Activated CD8-positive, alpha-beta T cell treated with anti-CD3 and anti-CD28 coated beads, Interleukin-2, amount 10 ng/mL, durations not matched to agents 7 days and 5 days (primary cell): ENCODE data around the gene UTP18. TPM values are rescaled to one million over a fixed set of nuclear protein-coding genes. Genes with fewer than 3 reads are reported as not detected.
A peak's percentile ranks its signal among the peaks of the same experiment; 100 is the strongest.

Source experiments
- ATAC-seq: fragments of 150-1000 bp; cut with Tn5 transposase; one replicate; pipeline ENCODE4 v1.10.0; 2021; ENCODE audit warnings: moderate library complexity
- CTCF ChIA-PET: fragments of 350-600 bp; sonication (Branson Sonifier 250); formaldehyde crosslinking; loops from one replicate; lab custom pipeline; 2021; ENCODE audit warnings: antibody characterized with exemption; lab: Charles Lee
- POLR2A ChIA-PET: fragments of 350-600 bp; sonication (Branson Sonifier 250); formaldehyde crosslinking; loops from one replicate; lab custom pipeline; 2021; ENCODE audit warnings: antibody characterized with exemption; lab: Charles Lee
- DNase-seq: peaks from one replicate; pipeline ENCODE4 v3.0.0-alpha.2; 2020
- H3K27ac Mint-ChIP-seq: one replicate; pipeline ENCODE4 v1.8.0; 2021; ENCODE audit warnings: mild to moderate bottlenecking, mixed read lengths
- H3K27me3 Mint-ChIP-seq: one replicate; pipeline ENCODE4 v1.8.0; 2021; ENCODE audit warnings: low read depth, mixed read lengths
- H3K36me3 Mint-ChIP-seq: one replicate; pipeline ENCODE4 v1.8.0; 2021; ENCODE audit warnings: low read depth, mixed read lengths
- H3K4me1 Mint-ChIP-seq: one replicate; pipeline ENCODE4 v1.8.0; 2021; ENCODE audit warnings: low read depth, mixed read lengths
- H3K4me3 Mint-ChIP-seq: one replicate; pipeline ENCODE4 v1.8.0; 2021; ENCODE audit warnings: mild to moderate bottlenecking, mixed read lengths
- H3K9me3 Mint-ChIP-seq: one replicate; pipeline ENCODE4 v1.8.0; 2022; ENCODE audit warnings: mixed read lengths; ENCODE audit not compliant: insufficient read depth
- total RNA-seq, 2 experiments: library from RNA; stranded (reverse); gene quantifications; one replicate each; pipeline ENCODE4 v1.2.3, GENCODE V29; 2021

Gene UTP18
- total RNA-seq, 2 experiments from 2014 or later, result 47.4 to 52.1 TPM

DNA sequence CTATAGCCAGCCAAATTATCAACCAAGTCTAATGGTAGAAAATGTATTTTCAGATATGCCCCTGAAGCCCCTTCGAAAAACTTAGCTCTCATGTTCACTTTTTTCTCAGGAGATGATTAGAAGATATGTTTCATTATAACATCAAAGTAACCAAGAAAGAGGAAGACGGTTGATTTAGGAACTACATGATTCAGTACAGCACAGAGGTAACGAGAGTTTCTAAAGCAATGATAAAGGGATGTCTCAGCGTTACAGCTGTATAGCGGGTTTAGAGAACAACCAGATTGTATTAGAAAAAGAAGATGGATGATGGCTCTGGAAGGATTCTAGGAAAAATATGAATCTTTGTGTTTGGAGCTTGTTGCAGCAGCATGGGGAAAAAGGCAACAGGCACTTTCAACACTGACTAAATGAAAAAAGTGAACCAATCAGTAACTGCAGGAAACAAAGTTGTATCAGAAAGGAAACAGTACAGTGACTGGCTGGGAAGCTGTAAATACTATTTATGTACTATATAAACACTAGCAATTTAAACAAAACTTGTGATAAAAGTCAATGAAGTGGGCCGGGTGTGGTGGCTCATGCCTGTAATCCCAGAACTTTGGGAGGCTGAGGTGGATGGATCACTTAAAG is 22.0 kb upstream of the UTP18 start:
- Mint-ChIP-seq H3K4me1 (peaks cover 15% of the 10 kb centered on the region), H3K4me3 (peak overlapping the region; percentile 29), H3K36me3 (no peaks in the 10 kb centered on the region), H3K9me3 (no peaks in the 10 kb centered on the region), H3K27me3 (no peaks in the 10 kb centered on the region), H3K27ac (peak overlapping the region; percentile 47)
- ChIA-PET CTCF (interaction anchor here (0.6 kb wide), 1 partner anchor 85 kb away, joined by 3 read pairs; the partner anchor contains the start of gene NME1), POLR2A (interaction anchor here (0.6 kb wide), 1 partner anchor 25 kb away, joined by 4 read pairs; no protein-coding TSS in a partner anchor)
- ATAC-seq, result no peak
- DNase-seq, result no peak

DNA sequence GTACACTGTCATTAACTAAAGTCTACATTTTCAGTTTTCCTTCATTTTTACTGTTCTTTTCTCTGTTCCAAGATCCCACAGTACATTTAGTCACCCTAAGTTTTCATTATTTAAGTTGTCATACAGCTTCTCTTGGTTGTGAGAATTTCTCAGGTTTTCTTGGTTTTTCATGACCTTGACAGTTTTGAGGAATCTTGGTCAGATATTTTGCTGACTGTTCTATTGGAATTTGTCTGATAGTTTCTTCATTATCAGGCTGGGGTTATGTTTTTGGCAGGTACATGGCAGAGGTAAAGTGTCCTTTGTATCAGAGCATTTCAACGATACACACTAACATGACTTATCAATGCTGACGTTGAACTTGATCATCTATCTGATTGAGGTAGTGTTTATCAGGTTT is 20.1 kb upstream of the UTP18 start:
- Mint-ChIP-seq H3K27me3 (no peaks in the 10 kb centered on the region), H3K27ac (no peak overlapping the region), H3K9me3 (no peaks in the 10 kb centered on the region), H3K36me3 (no peaks in the 10 kb centered on the region), H3K4me3 (no peak overlapping the region), H3K4me1 (peaks cover 15% of the 10 kb centered on the region)
- DNase-seq (no peak), ATAC-seq (no peak)
- ChIA-PET POLR2A (no interaction called here), CTCF (interaction anchor here (0.6 kb wide), 1 partner anchor 33 kb away, joined by 3 read pairs; no protein-coding TSS in a partner anchor)

DNA sequence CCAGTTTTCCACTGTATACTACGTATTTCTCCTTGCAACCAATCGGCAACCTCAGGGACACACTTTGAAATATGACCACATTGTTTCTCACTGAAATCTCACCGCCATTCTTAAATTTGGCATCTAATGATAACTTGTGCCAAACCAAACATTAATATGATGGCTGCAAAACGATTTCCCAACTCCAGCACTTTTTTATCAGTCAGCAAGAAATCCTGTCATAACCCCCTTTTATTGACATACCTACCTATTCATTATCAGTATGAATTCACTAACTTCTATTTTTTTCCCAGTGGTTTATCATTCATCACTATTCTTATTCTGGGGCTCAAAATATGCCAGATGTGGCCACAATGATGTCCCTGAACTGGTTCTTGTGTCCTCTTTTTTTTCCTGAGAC is 16.3 kb upstream of the UTP18 start:
- no peaks in the 10 kb centered on the region for H3K27me3 Mint-ChIP-seq
- no peaks in the 10 kb centered on the region for H3K9me3 Mint-ChIP-seq
- H3K27ac Mint-ChIP-seq, result no peak overlapping the region
- DNase-seq (no peak), ATAC-seq (no peak)
- POLR2A ChIA-PET, result no interaction called here
- peaks cover 3% of the 10 kb centered on the region for H3K4me1 Mint-ChIP-seq
- no peak overlapping the region for H3K4me3 Mint-ChIP-seq
- peaks cover 2% of the 10 kb centered on the region for H3K36me3 Mint-ChIP-seq
- CTCF ChIA-PET, result no interaction called here

DNA sequence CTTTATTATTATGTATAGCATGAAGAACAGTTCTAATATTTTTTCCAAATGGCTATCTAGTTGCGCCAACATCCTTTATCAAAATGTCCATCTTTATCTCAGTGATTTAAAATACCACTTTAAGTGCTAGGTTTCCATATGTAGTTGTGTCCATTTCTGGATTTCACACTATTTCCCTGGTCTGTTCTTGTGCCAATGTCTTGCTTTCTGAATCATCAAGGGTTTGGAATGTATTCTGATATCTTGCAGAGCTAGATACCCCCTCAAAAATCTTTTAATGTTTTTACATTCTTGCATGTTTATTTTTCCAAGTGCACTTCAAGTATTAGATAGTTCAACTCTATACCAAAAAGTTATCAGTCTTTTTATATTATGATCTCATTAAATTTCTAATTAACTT is 14.8 kb upstream of the UTP18 start:
- peaks cover 3% of the 10 kb centered on the region for H3K4me1 Mint-ChIP-seq
- no peak overlapping the region for H3K4me3 Mint-ChIP-seq
- H3K27ac Mint-ChIP-seq, result no peak overlapping the region
- DNase-seq (no peak), ATAC-seq (no peak)
- no peaks in the 10 kb centered on the region for H3K27me3 Mint-ChIP-seq
- ChIA-PET POLR2A (no interaction called here), CTCF (no interaction called here)
- H3K36me3 Mint-ChIP-seq, result peaks cover 6% of the 10 kb centered on the region
- H3K9me3 Mint-ChIP-seq, result no peaks in the 10 kb centered on the region

DNA sequence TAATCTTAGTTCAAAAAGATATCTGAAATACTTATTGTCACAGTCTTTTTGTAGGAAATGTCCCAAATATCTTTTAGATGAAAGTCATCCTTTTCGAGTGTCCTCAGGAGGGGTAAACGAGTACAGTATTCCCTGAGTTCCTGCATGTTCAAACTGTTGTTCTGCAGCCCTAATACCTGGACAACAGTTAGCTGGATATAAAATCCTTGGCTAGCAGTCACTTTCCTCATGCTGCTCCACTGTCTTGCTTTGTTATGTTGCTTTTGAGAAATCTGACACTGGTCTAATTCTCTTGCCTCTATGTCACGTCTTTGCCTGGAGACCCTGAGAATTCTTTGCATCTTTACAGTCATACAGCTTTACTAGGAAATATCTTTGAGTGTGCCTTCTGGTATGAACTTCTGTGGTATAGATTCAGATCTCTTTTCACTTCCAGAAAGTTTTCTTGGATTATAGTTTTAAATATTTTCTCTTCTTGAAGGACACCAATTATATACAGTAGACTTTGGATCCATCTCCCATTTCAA is 10.0 kb upstream of the UTP18 start:
- no peak for DNase-seq
- H3K9me3 Mint-ChIP-seq, result no peaks in the 10 kb centered on the region
- no peak overlapping the region for H3K27ac Mint-ChIP-seq
- H3K36me3 Mint-ChIP-seq, result peaks cover 30% of the 10 kb centered on the region
- ATAC-seq, result no peak
- POLR2A ChIA-PET, result no interaction called here
- no peaks in the 10 kb centered on the region for H3K27me3 Mint-ChIP-seq
- H3K4me3 Mint-ChIP-seq, result no peak overlapping the region
- H3K4me1 Mint-ChIP-seq, result peaks cover 15% of the 10 kb centered on the region
- CTCF ChIA-PET, result no interaction called here

DNA sequence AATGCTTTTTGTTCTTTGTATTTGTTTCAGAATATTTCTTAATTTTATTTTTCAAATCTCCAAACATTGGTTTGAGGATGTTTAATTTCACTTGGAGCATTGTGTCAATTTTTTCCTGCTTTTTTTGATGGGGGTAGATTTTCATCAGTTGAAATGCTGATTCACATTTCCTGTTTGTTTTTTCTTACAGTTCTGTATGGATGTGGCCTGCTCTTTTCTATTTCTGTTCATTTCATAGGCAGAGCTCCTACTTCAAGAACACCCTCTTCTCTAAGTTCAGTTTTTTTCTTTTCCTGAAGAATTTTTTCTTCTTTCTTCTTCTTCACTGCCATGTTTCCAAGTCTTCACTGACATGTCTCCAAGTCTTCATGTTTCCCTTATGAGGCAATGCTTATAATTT is 9.3 kb upstream of the UTP18 start:
- Mint-ChIP-seq H3K27ac (no peak overlapping the region), H3K27me3 (no peaks in the 10 kb centered on the region), H3K9me3 (no peaks in the 10 kb centered on the region), H3K4me1 (peaks cover 17% of the 10 kb centered on the region), H3K36me3 (peaks cover 31% of the 10 kb centered on the region), H3K4me3 (no peak overlapping the region)
- POLR2A ChIA-PET, result no interaction called here
- no peak for DNase-seq
- no peak for ATAC-seq
- CTCF ChIA-PET, result no interaction called here

DNA sequence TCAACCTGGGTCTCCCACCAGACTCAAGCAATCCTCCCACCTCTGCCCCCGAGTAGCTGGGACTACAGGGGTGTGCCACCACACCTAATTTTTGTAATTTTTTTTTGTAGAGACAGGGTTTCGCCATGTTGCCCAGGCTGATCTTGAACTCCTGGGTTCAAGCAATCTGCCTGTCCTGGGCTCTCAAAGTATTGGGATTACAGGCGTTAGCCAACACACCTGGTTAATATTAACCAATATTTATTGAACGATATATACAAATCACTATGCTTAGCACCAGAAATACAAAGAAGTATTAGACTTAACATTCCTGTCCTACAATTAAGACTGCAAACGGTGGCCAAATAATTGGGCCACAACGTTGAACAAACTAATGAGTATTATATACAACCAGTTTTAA is 4.7 kb upstream of the UTP18 start:
- Mint-ChIP-seq H3K27ac (no peak overlapping the region), H3K4me1 (peaks cover 48% of the 10 kb centered on the region), H3K4me3 (no peak overlapping the region), H3K27me3 (no peaks in the 10 kb centered on the region), H3K9me3 (no peaks in the 10 kb centered on the region), H3K36me3 (peaks cover 44% of the 10 kb centered on the region)
- ChIA-PET CTCF (no interaction called here), POLR2A (interaction anchor here (1.6 kb wide), 1 partner anchor 33 kb away, joined by 3 read pairs; no protein-coding TSS in a partner anchor)
- DNase-seq, result no peak
- ATAC-seq, result no peak

DNA sequence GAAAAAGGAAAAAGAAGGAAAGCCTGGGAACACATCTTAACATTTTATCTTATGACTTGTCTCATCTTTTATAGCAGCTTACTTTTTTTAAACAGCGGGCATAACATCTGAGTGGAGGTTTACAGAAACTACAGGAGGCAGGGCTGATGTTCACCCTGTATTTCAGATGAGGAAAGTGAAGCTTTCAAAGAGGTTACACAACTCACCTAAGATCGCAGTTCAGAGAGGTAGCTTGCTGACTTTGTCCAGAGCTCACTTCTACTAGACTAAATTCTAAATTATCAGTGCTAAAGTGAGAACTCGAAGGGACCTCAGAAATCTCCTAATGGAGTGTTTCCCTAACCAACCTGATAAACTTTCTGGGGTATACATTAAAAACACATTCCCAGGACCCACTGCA is 4.2 kb upstream of the UTP18 start:
- no peaks in the 10 kb centered on the region for H3K27me3 Mint-ChIP-seq
- DNase-seq (no peak), ATAC-seq (no peak)
- ChIA-PET POLR2A (interaction anchor here (1.6 kb wide), 1 partner anchor 34 kb away, joined by 3 read pairs; no protein-coding TSS in a partner anchor), CTCF (no interaction called here)
- no peak overlapping the region for H3K27ac Mint-ChIP-seq
- peaks cover 41% of the 10 kb centered on the region for H3K36me3 Mint-ChIP-seq
- no peak overlapping the region for H3K4me3 Mint-ChIP-seq
- peaks cover 45% of the 10 kb centered on the region for H3K4me1 Mint-ChIP-seq
- H3K9me3 Mint-ChIP-seq, result no peaks in the 10 kb centered on the region

DNA sequence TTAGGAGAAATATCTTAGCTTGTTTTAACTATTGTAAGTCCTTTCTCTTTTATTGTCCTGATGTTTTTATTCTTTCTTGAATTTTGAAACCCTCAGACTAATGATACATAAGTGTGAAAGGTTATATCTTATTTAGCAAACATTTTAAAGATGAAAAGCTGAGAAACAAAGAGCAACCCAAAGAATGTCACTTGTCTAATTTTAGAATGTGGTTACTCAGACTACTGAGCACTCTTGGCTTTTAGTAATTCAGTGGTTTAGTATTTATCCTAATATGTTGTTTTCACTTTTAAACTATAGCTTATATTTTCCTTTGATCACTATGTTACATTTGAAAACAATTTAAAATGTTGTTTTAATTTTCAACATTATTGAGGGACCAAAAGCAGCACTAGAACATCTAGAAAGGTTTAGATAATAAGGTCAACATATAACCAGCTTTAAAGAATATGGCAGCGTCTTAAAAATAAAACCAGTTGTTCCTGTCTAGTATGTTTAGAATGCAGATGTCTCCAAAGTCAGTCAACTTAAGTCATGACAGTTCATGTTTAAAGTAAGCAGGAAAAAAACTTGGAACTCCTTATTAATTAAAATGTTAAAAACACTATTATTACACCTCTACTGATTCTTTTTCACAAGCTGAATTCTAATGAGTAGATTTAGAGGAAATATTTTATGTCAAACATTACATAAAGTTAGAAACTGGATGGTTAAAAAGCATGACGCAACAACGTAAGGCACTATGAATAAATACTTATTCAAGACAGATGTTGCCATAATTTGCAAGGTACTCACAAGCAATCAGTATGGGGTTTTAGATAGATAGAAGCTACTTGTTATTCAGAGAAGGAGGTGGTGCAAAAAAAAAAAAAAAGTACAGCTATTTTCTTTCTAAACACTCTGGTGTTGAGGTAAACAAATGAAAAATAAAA is 2.9 kb upstream of the UTP18 start:
- Mint-ChIP-seq H3K9me3 (no peaks in the 10 kb centered on the region), H3K36me3 (peaks cover 42% of the 10 kb centered on the region), H3K27me3 (no peaks in the 10 kb centered on the region), H3K4me1 (peaks cover 52% of the 10 kb centered on the region), H3K27ac (no peak overlapping the region), H3K4me3 (no peak overlapping the region)
- ChIA-PET CTCF (interaction anchor here (0.7 to 1.4 kb wide), 3 partner anchors 16 to 104 kb away, joined by 3 to 4 read pairs (median 3); partner anchors contain the start of gene NME1), POLR2A (interaction anchor here (1.6 kb wide), 1 partner anchor 35 kb away, joined by 3 read pairs; no protein-coding TSS in a partner anchor)
- DNase-seq, result no peak
- ATAC-seq, result no peak

DNA sequence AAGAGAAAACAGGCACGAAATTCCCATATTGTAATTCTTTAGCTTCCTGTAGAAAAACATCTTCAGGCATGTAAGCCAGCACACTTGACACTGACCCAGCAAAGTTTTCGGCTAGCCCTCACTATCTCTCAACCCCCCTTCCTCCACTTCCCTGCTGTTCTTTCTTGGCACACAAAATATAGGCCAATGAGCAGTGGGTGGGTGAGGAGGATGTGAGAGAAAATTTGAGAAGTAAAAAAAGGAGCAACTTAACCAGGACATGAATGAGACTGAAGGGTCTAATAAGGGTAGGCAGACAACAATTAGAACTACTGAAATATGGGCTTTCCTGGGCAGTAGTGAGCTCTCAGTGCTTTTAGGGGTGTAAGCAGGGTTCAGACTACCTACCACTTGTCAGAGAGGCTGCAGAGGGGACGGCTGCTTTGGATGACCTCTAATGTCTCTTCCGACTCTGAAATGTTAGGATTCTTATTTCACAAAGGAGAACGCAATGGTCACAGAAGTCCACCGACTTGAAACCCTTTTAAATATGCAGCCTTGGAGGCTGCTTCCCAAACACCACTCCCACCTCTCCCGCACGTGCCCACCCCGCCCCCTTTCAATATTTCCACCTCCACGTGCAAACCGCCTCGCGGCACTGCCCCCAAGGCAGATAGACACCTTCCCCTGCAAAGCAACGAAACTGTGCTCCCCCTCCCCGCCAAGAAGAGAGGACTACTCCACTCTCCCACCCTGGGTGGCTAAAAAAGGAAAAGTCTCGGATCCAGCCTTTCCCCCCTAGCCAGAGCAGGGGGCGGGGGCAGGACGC is 1.4 kb upstream of the UTP18 start:
- Mint-ChIP-seq H3K36me3 (peaks cover 46% of the 10 kb centered on the region), H3K27ac (peak overlapping the region; percentile 72), H3K27me3 (no peaks in the 10 kb centered on the region), H3K4me3 (peak overlapping the region; percentile 88), H3K4me1 (peaks cover 63% of the 10 kb centered on the region), H3K9me3 (no peaks in the 10 kb centered on the region)
- ATAC-seq (no peak), DNase-seq (peak; percentile 29)
- ChIA-PET CTCF (interaction anchor here (1.0 kb wide), 2 partner anchors 25 to 373 kb away, joined by 3 to 4 read pairs; no protein-coding TSS in a partner anchor), POLR2A (interaction anchor here (0.8 kb wide), 1 partner anchor 393 kb away, joined by 5 read pairs; no protein-coding TSS in a partner anchor)
